Measurements from ENCODE around the gene PHTF2. TPM values are rescaled to one million over a fixed set of nuclear protein-coding genes. Genes with fewer than 3 reads are reported as not detected.

The PHTF2 gene
- total and polyA plus RNA-seq, 2 of the 4 experiments (the other 2 are of a cell fraction) = 28.3 to 69.9 TPM

DNA sequence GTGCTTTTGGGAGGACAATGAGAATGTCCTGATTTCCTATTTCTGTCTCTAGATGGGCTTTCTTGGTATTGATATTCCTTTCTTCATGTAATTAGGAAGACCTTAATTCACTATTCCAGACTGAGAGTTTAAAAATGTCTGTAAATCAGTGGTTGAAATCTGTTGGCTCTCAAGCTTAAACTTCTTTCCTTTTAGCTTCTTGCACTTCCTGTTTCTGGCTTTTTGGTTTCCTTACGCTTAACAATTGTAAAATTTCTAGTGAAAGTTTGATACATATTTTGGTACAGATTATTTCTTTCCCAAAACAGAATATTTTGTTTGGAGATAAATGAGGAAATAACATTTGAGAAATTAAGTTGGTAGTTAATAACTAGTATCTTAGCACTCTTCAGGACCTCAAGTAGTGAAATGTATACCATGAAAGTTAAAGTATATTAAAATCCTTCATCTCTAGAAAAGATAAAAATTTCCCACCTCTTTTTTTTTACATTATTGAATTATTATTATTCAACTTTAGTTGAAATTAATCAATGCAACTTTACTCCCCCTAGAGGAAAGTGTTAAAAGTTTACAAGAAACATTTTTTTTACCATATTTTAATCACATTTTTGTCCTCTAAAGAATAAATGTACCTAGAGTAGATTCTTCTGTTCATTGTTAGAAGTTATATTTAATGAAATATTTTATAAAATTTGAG, 137.2 kb downstream of the PHTF2 start:
- no peak overlapping the region for H4K8ac ChIP-seq (ENCODE audit: low read depth in 2 of 2, low read length in 2 of 2)
- no peak overlapping the region for H2AK5ac ChIP-seq (ENCODE audit: low read depth, low read length)

More for the DNA sequence above, 137.2 kb downstream of the PHTF2 start:
- no CpG with 5 or more reads among the region's 1 CpG for WGBS, 2 experiments (ENCODE audit: extremely low coverage in 2 of 2, insufficient read length in 1 of 2)
- in situ Hi-C loops (cut with MboI; ENCODE audit: low sequenced_read_pairs) = loop anchor here (25.0 kb wide), 1 partner anchor 273 kb away; no protein-coding TSS in a partner anchor
- Histone ChIP-seq H3K4me3 (ENCODE audit: insufficient read depth, low read depth, low read length) (no peak overlapping the region), H4K20me1 (ENCODE audit: insufficient read depth, low read length) (no peaks in the 10 kb centered on the region), H2BK15ac (ENCODE audit: low read depth, low read length) (no peak overlapping the region), H2AK9ac (replicated peaks; ENCODE audit: low read depth, low read length, poor library complexity) (no peak overlapping the region), H3K18ac (ENCODE audit: low read depth, low read length) (no peak overlapping the region), H3K36me3 (ENCODE audit: control insufficient read depth, insufficient read depth, low read length) (no peaks in the 10 kb centered on the region), H2BK5ac (ENCODE audit: low read depth, low read length, poor library complexity, severe bottlenecking) (no peak overlapping the region), H3K27me3 (ENCODE audit: control insufficient read depth, insufficient read depth, low read length) (no peaks in the 10 kb centered on the region), H4K91ac (ENCODE audit: insufficient read depth, low read depth, low read length) (no peak overlapping the region), H3K4ac (ENCODE audit: low read depth, low read length) (no peak overlapping the region), H3K9me1 (ENCODE audit: insufficient read depth, low read length) (0 out of 2 replicates have a peak, but pooled peaks cover 4% of the 10 kb centered on the region), H2BK20ac (ENCODE audit: low read depth, low read length) (no peak overlapping the region), H3K14ac (replicated peaks; ENCODE audit: low read depth, low read length) (no peak overlapping the region), H2BK120ac (ENCODE audit: low read depth, low read length) (no peak overlapping the region), H3K23ac (ENCODE audit: low read depth, low read length) (no peak overlapping the region), H3K56ac (ENCODE audit: extremely low read depth, insufficient read depth, low read length) (no peak overlapping the region), H3K79me1 (ENCODE audit: low read depth in 1 of 2, low read length in 2 of 2) (no peaks in the 10 kb centered on the region; a peak in 1 of 4 replicates), H3K9me3 (ENCODE audit: control insufficient read depth, insufficient read depth, low read length) (no peaks in the 10 kb centered on the region), H2AFZ (replicated peaks; ENCODE audit: low read length, poor library complexity) (no peak overlapping the region), H3K4me1 (ENCODE audit: control insufficient read depth, insufficient read depth, low read length) (no peaks in the 10 kb centered on the region), H4K5ac (ENCODE audit: low read depth, low read length) (no peak overlapping the region), H3K27ac (ENCODE audit: insufficient read depth, low read length) (no peak overlapping the region), H3K9ac (ENCODE audit: low read depth, low read length) (no peak overlapping the region), H3K4me2 (ENCODE audit: low read depth, low read length) (no peak overlapping the region)
- ATAC-seq (ENCODE audit: low read depth) (no peak), DNase-seq (no peak)
- TF ChIP-seq SMC3 (IDR thresholded peaks at IDR 0.05; ENCODE audit: low read depth, low read length) = peak; percentile 26; the same call in 1 of the 2 replicates
- TF ChIP-seq, protein P1, sequence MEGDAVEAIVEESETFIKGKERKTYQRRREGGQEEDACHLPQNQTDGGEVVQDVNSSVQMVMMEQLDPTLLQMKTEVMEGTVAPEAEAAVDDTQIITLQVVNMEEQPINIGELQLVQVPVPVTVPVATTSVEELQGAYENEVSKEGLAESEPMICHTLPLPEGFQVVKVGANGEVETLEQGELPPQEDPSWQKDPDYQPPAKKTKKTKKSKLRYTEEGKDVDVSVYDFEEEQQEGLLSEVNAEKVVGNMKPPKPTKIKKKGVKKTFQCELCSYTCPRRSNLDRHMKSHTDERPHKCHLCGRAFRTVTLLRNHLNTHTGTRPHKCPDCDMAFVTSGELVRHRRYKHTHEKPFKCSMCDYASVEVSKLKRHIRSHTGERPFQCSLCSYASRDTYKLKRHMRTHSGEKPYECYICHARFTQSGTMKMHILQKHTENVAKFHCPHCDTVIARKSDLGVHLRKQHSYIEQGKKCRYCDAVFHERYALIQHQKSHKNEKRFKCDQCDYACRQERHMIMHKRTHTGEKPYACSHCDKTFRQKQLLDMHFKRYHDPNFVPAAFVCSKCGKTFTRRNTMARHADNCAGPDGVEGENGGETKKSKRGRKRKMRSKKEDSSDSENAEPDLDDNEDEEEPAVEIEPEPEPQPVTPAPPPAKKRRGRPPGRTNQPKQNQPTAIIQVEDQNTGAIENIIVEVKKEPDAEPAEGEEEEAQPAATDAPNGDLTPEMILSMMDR (conservative IDR thresholded peaks at IDR 0.05; ENCODE audit: low read depth, low read length) = peak; percentile 49
- no peak for TF ChIP-seq RFX5 (IDR thresholded peaks at IDR 0.05; ENCODE audit: low read depth, low read length)
- TF ChIP-seq RAD21 (IDR thresholded peaks at IDR 0.05; ENCODE audit: low read length) = peak; percentile 30
- CTCF ChIA-PET = interaction anchor here (0.6 to 1.2 kb wide), 5 partner anchors 13 to 825 kb away, joined by 3 to 5 read pairs (median 3); no protein-coding TSS in a partner anchor
- dilution Hi-C loops (cut with HindIII; ENCODE audit: low sequenced_read_pairs, unreplicated experiment) = no loop called here
- BruUV-seq (replicated peaks) = no TSS peak
- POLR2A ChIA-PET (ENCODE audit: unreplicated experiment) = no interaction called here
- intact Hi-C loops (cut with micrococcal nuclease) = loop anchor here (2.0 to 5.0 kb wide), 2 partner anchors 137 to 278 kb away; partner anchors contain the start of genes PHTF2 and TMEM60

Data from IMR-90 (cell line).